Superior temporal gyrus (tissue), 1 donor: ENCODE data around the gene NAA15.
A peak's percentile ranks its signal among the peaks of the same experiment; 100 is the strongest.
"Not testable (repeated sequence)": the region's sequence is repeated elsewhere in the genome, so short reads cannot be mapped to it uniquely, and the experiment has no call there.

Experiments used
- DNase-seq: peaks from one replicate; pipeline ENCODE4 v3.0.0-alpha.2; 2016; ENCODE audit errors: extremely low spot score

The NAA15 gene

GRCh38 chr4:139451997-139452396 lies 150.7 kb downstream of the NAA15 start:
- DNase-seq: no peak

- DNase-seq: no peak
Measured at GRCh38 chr4:139453041-139453370, 151.7 kb downstream of the NAA15 start.

GRCh38 chr4:139453371-139454110 lies 152.2 kb downstream of the NAA15 start:
- peak; percentile 92 for DNase-seq

- DNase-seq: peak; percentile 57
Measured at GRCh38 chr4:139454111-139455045, 153.1 kb downstream of the NAA15 start, which contains the start of gene RAB33B. Gene RAB33B, plus strand, starts transcription at chr4:139454121. Its CDS starts 75 bp downstream, at chr4:139454196.

- no peak for DNase-seq
Measured at GRCh38 chr4:139455126-139455538, 153.8 kb downstream of the NAA15 start.

- no peak for DNase-seq
Measured at GRCh38 chr4:139457318-139457717, 156.0 kb downstream of the NAA15 start.

- no peak for DNase-seq
Measured at GRCh38 chr4:139458543-139458942, 157.2 kb downstream of the NAA15 start.

GRCh38 chr4:139458999-139459398 lies 157.7 kb downstream of the NAA15 start:
- no peak for DNase-seq

- no peak for DNase-seq
Measured at GRCh38 chr4:139460565-139460964, 159.3 kb downstream of the NAA15 start.

- no peak for DNase-seq
Measured at GRCh38 chr4:139461022-139461628, 159.8 kb downstream of the NAA15 start.

- DNase-seq: not testable (repeated sequence)
Measured at GRCh38 chr4:139464512-139464911, 163.2 kb downstream of the NAA15 start.

- DNase-seq: no peak
Measured at GRCh38 chr4:139465922-139466321, 164.6 kb downstream of the NAA15 start.

GRCh38 chr4:139468756-139469155 lies 167.5 kb downstream of the NAA15 start:
- DNase-seq: not testable (repeated sequence)

- no peak for DNase-seq
Measured at GRCh38 chr4:139469216-139469615, 167.9 kb downstream of the NAA15 start.
